K562 (cell line): ENCODE results near the gene ZNF366. TPM values are rescaled to one million over a fixed set of nuclear protein-coding genes. Genes with fewer than 3 reads are reported as not detected.

ENCODE experiments used
- ATAC-seq: fragments of 200-7000 bp; cut with Tn5 transposase; 3 replicates; pipeline ENCODE4 v1.9.1; 2020; ENCODE audit warnings: moderate library complexity
- BruUV-seq: library from RNA; stranded (reverse); fragments of 400-500 nt; replicated peaks from 2 replicates; lab custom pipeline; 2021; lab: Mats Ljungman, UMichigan
- CTCF ChIA-PET: fragments of 300-600 bp; formaldehyde crosslinking; extraction: SDS; loops from one replicate; lab custom pipeline; 2021; ENCODE audit warnings: low intra/inter-chr PET ratio; lab: Yijun Ruan, JAX
- POLR2A ChIA-PET: fragments of 300-600, 350-650 bp; sonication (Branson Sonifier 250); formaldehyde crosslinking; extraction: SDS; loops from one replicate; lab custom pipeline; 2021; ENCODE audit warnings: antibody characterized with exemption, inconsistent platforms; lab: Yijun Ruan, JAX
- DNase-seq, 4 experiments: peaks; one replicate each; pipeline versions ENCODE4 v3.0.0 to v3.0.0-alpha.2; 2011 to 2018; ENCODE audit warnings: low spot score in 3 of 4, mixed read lengths in 3 of 4; ENCODE audit errors: extremely low read depth in 1 of 4
- FAIRE-seq: peaks from 2 replicates; lab custom pipeline; 2011; peaks lifted over from hg19 to GRCh38; lab: Jason Lieb, UNC
- H2AFZ ChIP-seq: 2 replicates; pipeline ENCODE4 v1.6.0; 2011; ENCODE audit warnings: low read depth, low read length, control low read depth, inconsistent platforms
- H3K27ac ChIP-seq: fragments of 200-600 bp; 3 replicates; pipeline ENCODE4 v1.8.0; 2011; ENCODE audit warnings: low read depth, mild to moderate bottlenecking, control low read depth, inconsistent platforms, low read length, moderate library complexity, mixed read lengths; ENCODE audit errors: extremely low read depth
- H3K27me3 ChIP-seq, 2 experiments: fragments of 300-600 bp in 1 of 2; 2 replicates in 1 of 2; 3 replicates in 1 of 2; pipeline versions ENCODE4 v1.6.0 to v1.8.0; 2011; ENCODE audit warnings: inconsistent platforms in 2 of 2, low read length in 2 of 2, mild to moderate bottlenecking in 1 of 2, mixed read lengths in 1 of 2, moderate library complexity in 1 of 2; ENCODE audit not compliant: control insufficient read depth in 2 of 2, insufficient read depth in 2 of 2
- H3K36me3 ChIP-seq: fragments of 300-600 bp; 3 replicates; pipeline ENCODE4 v1.8.0; 2011; ENCODE audit warnings: mild to moderate bottlenecking, low read length, inconsistent platforms; ENCODE audit not compliant: control insufficient read depth, insufficient read depth
- H3K4me1 ChIP-seq, 2 experiments: fragments of 200-600 bp in 1 of 2; replicated peaks in 1 of 2; 2 replicates in 1 of 2; 3 replicates in 1 of 2; pipeline versions ENCODE4 v1.5.1 to v1.8.0; 2011; ENCODE audit warnings: inconsistent platforms in 2 of 2, low read length in 2 of 2, mild to moderate bottlenecking in 1 of 2, mixed read lengths in 1 of 2, moderate library complexity in 1 of 2; ENCODE audit not compliant: control insufficient read depth in 2 of 2, insufficient read depth in 2 of 2
- H3K4me2 ChIP-seq: 2 replicates; pipeline ENCODE4 v1.6.1; 2011; ENCODE audit warnings: low read length, control low read depth, inconsistent platforms, mixed read lengths; ENCODE audit not compliant: insufficient read depth
- H3K4me3 ChIP-seq: fragments of 200-600 bp; sonication (generic), shearing (Covaris generic); 2 replicates; pipeline ENCODE4 v1.5.1; 2016; ENCODE audit warnings: control low read depth, inconsistent platforms
- H3K79me2 ChIP-seq: fragments of 200-600 bp; 3 replicates; pipeline ENCODE4 v1.8.0; 2011; ENCODE audit warnings: low read length, inconsistent platforms; ENCODE audit not compliant: control insufficient read depth, insufficient read depth
- H3K9ac ChIP-seq, 2 experiments: 2 replicates each; pipeline versions ENCODE4 v1.6.0 to v1.6.1; 2011; ENCODE audit warnings: low read depth in 2 of 2, low read length in 2 of 2, control low read depth in 1 of 2, inconsistent platforms in 1 of 2, mild to moderate bottlenecking in 1 of 2, mixed read lengths in 1 of 2; ENCODE audit not compliant: insufficient read depth in 1 of 2
- H3K9me1 ChIP-seq: one replicate; pipeline ENCODE4 v1.6.0; 2011; ENCODE audit warnings: inconsistent platforms, mild to moderate bottlenecking, low read length, moderate library complexity; ENCODE audit not compliant: control insufficient read depth, insufficient read depth
- H3K9me3 ChIP-seq: replicated peaks from 2 replicates; pipeline ENCODE4 v1.5.1; 2011; ENCODE audit warnings: low read depth, low read length, inconsistent platforms; ENCODE audit not compliant: control insufficient read depth, insufficient read depth
- H4K20me1 ChIP-seq: replicated peaks from 2 replicates; pipeline ENCODE4 v1.6.1; 2011; ENCODE audit warnings: low read length, inconsistent platforms, mixed read lengths; ENCODE audit not compliant: control insufficient read depth, insufficient read depth
- ARHGAP35 ChIP-seq: fragments of 450-650 bp; IDR thresholded peaks from 2 replicates; pipeline ENCODE4 v1.6.1; 2018; ENCODE audit not compliant: partially characterized antibody
- KAT8 ChIP-seq: fragments of 450-650 bp; IDR thresholded peaks from 2 replicates; pipeline ENCODE4 v1.6.1; 2016; ENCODE audit warnings: low read depth, mild to moderate bottlenecking
- L3MBTL2 ChIP-seq: fragments of 450-650 bp; IDR thresholded peaks from 2 replicates; pipeline ENCODE4 v1.6.1; 2016; ENCODE audit warnings: mild to moderate bottlenecking, moderate library complexity
- LCOR ChIP-seq: sonication (generic); formaldehyde crosslinking; IDR thresholded peaks from 2 replicates; pipeline ENCODE4 v1.8.0; 2022; ENCODE audit warnings: mild to moderate bottlenecking, missing genetic modification reagents
- MED1 ChIP-seq: sonication (generic); formaldehyde crosslinking; IDR thresholded peaks from 2 replicates; pipeline ENCODE4 v1.8.1; 2023; ENCODE audit warnings: missing genetic modification reagents, borderline replicate concordance
- NBN ChIP-seq: fragments of 450-650 bp; IDR thresholded peaks from 2 replicates; pipeline ENCODE4 v1.6.1; 2016; ENCODE audit warnings: low read depth, mild to moderate bottlenecking
- PTBP1 ChIP-seq: fragments of 200-400 bp; formaldehyde crosslinking; IDR thresholded peaks from 2 replicates; pipeline ENCODE4 v1.6.1; 2017; ENCODE audit warnings: low read depth, low read length
- ZNF224 ChIP-seq: sonication (generic); formaldehyde crosslinking; IDR thresholded peaks from 2 replicates; pipeline ENCODE4 v1.8.0; 2022; ENCODE audit warnings: mild to moderate bottlenecking, missing genetic modification reagents
- WGBS: fragments of 100-300 bp; shearing (Covaris generic); methylation state at CpG from one replicate; pipeline ENCODE4 v1.1.6; 2016; ENCODE audit warnings: low coverage, mixed read lengths; ENCODE audit not compliant: insufficient coverage; ENCODE audit errors: missing lambda C conversion rate; 5-methylcytosine and 5-hydroxymethylcytosine counted together
- in situ Hi-C: fragments of 300-500 bp; cut with MboI; formaldehyde crosslinking; loops from 4 replicates; pipeline ENCODE4 v1.15.0; 2018; ENCODE audit warnings: inconsistent platforms, mixed read lengths
- intact Hi-C: fragments of 100-400 bp; cut with micrococcal nuclease; formaldehyde crosslinking; loops from 2 replicates; pipeline ENCODE4 v1.14.2; 2022
- polyA plus RNA-seq, 8 experiments: library from polyadenylated mRNA; depleted of rRNA in 4 of 8; stranded (reverse) in 5 of 8; unstranded in 3 of 8; fragments of >200 nt; fragmentation: Nextera tagmentation in 2 of 8; fragmentation: Illumina TruSeq in 1 of 8; extraction: Ambion mirVana in 2 of 8; extraction: Trizol in 1 of 8; gene quantifications; 2 replicates each; pipeline versions ENCODE4 v1.2.1 to v1.2.3, GENCODE V29; 2011 to 2014; ENCODE audit warnings: inconsistent platforms in 1 of 8, missing spikeins in 1 of 8
- total RNA-seq, 7 experiments: library from RNA; depleted of rRNA in 6 of 7; stranded (reverse); fragments of >200 nt in 6 of 7; fragmentation: Illumina TruSeq in 2 of 7; extraction: Trizol in 2 of 7; gene quantifications; 2 replicates each; pipeline versions ENCODE4 v1.2.1 to v1.2.3, GENCODE V29; 2011 to 2021; ENCODE audit warnings: low replicate concordance in 1 of 7
- TF ChIP-seq, protein P1 (sequence below), 2 experiments: IDR thresholded peaks; 2 replicates each; pipeline ENCODE4 v1.6.1; 2011; ENCODE audit warnings: borderline replicate concordance in 1 of 2, control low read depth in 1 of 2, low read depth in 1 of 2, low read length in 1 of 2, mild to moderate bottlenecking in 1 of 2, mixed read lengths in 1 of 2, moderate library complexity in 1 of 2; ENCODE audit not compliant: insufficient read depth in 1 of 2, insufficient read length in 1 of 2, poor library complexity in 1 of 2, severe bottlenecking in 1 of 2; ENCODE audit errors: extremely low read depth in 1 of 2

ZNF366 gene
- total and polyA plus RNA-seq, 9 of the 15 experiments (the other 6 are each of a cell fraction or from before 2014, with no cell fraction given) = not detected

DNA sequence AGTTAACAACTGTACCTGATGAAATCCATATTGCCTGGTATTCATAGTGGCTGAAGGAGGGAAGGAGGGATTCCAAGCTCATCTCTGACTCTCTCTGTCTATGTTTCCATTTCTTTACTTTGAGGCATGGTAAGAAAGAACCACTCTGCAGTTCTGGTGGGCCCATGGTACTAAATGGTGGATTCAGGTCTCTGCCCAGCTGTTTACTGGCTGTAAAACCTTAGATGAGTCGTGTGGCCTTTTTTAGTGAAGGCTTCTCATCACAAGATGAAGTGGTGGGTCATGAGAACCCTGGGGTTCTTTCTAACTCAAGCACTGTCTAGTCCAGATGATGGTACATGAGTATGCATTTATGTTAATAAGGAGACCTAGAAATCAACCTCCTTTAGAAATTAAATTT lies 49.7 kb downstream of the ZNF366 start:
- in situ Hi-C loops = no loop called here
- H3K27me3 ChIP-seq = no peaks in the 10 kb centered on the region
- no peak overlapping the region for H2AFZ ChIP-seq
- H3K4me3 ChIP-seq = no peak overlapping the region
- H3K4me1 ChIP-seq = peaks cover 2 to 11% of the 10 kb centered on the region in 2 experiments; a peak in 2 of 5 replicates
- H3K79me2 ChIP-seq = no peaks in the 10 kb centered on the region
- no peaks in the 10 kb centered on the region for H3K9me1 ChIP-seq
- no peak for DNase-seq
- no peak overlapping the region for H3K4me2 ChIP-seq
- no peak for ATAC-seq
- CTCF ChIA-PET = no interaction called here
- no peaks in the 10 kb centered on the region for H3K36me3 ChIP-seq
- no peaks in the 10 kb centered on the region for H3K9me3 ChIP-seq
- no peaks in the 10 kb centered on the region for H4K20me1 ChIP-seq
- H3K9ac ChIP-seq = no peak overlapping the region
- BruUV-seq = no TSS peak
- POLR2A ChIA-PET = interaction anchor here (0.8 kb wide), 1 partner anchor 11 kb away, joined by 3 read pairs; no protein-coding TSS in a partner anchor
- TF ChIP-seq KAT8 = no peak
- FAIRE-seq = no peak
- 13% methylated on average over 1 of the region's 1 CpG for WGBS
- no peak overlapping the region for H3K27ac ChIP-seq
- intact Hi-C loops = no loop called here

DNA sequence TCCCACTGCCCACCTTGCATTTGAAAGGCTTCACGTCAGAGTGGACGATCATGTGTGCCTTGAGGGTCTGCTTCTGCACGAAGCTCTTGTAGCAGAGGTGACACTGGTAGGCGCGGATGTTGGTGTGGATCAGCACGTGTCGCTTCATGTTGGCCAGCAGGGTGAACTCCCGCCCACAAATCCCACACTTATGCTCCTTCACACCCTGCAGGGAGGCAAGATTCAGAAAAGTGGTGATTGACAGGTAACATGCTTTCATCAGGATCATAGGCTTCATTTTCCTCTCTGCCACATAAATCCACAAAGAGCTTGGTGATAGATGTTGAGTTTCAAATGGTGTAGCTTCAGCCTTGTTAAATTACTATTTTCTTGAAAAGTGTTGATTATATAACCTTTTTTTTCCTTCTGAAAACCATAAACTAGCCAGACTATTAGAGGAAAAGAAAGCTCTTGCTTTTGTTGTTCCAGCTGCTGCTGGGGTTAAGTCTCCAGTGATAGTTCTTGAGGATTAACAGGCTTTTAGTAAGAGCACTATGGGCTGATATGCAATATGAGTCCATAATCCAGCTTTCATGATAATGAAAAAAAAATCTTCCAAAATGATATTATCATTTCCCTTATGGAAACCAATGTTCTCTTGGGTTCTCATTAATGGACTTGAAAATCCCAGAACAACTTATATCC lies 50.7 kb downstream of the ZNF366 start:
- no peak overlapping the region for H2AFZ ChIP-seq
- H3K4me3 ChIP-seq = no peak overlapping the region
- ATAC-seq (peak; percentile 32; the same call in 1 of the 3 replicates), DNase-seq (no peak), FAIRE-seq (no peak)
- H3K79me2 ChIP-seq = no peaks in the 10 kb centered on the region
- H4K20me1 ChIP-seq = no peaks in the 10 kb centered on the region
- no peaks in the 10 kb centered on the region for H3K27me3 ChIP-seq
- H3K36me3 ChIP-seq = no peaks in the 10 kb centered on the region
- peaks cover 12 to 15% of the 10 kb centered on the region in 2 experiments; a peak in 4 of 5 replicates for H3K4me1 ChIP-seq
- H3K9ac ChIP-seq = 0 out of 4 replicates have a peak overlapping the region, but pooled peaks of 1 of the 2 experiments have one; percentile 47
- no peak overlapping the region for H3K4me2 ChIP-seq
- ChIA-PET POLR2A (interaction anchor here (0.8 kb wide), 1 partner anchor 11 kb away, joined by 3 read pairs; no protein-coding TSS in a partner anchor), CTCF (no interaction called here)
- no peak overlapping the region for H3K27ac ChIP-seq
- in situ Hi-C loops = no loop called here
- H3K9me1 ChIP-seq = no peaks in the 10 kb centered on the region
- no TSS peak for BruUV-seq
- intact Hi-C loops = no loop called here
- no peaks in the 10 kb centered on the region for H3K9me3 ChIP-seq
- 58% methylated on average over 8 of the region's 8 CpGs for WGBS
- TF ChIP-seq, protein P1, sequence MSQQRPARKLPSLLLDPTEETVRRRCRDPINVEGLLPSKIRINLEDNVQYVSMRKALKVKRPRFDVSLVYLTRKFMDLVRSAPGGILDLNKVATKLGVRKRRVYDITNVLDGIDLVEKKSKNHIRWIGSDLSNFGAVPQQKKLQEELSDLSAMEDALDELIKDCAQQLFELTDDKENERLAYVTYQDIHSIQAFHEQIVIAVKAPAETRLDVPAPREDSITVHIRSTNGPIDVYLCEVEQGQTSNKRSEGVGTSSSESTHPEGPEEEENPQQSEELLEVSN (IDR thresholded peaks at IDR 0.05; ENCODE audit: borderline replicate concordance in 1 of 2, extremely low read depth in 1 of 2, insufficient read depth in 1 of 2, insufficient read length in 1 of 2, low read depth in 1 of 2, low read length in 1 of 2, poor library complexity in 1 of 2, severe bottlenecking in 1 of 2) = peak; percentile 41 to 84
- TF ChIP-seq MED1 (CRISPR knock-in tag) (no peak), ZNF224 (CRISPR knock-in tag) (no peak), LCOR (CRISPR knock-in tag) (no peak), ARHGAP35 (no peak), PTBP1 (no peak), NBN (no peak), L3MBTL2 (peak; percentile 50; the same call in 1 of the 2 replicates)
